HCT116 (cell line): ENCODE measurements around the gene ATAD3A. TPM values are rescaled to one million over a fixed set of nuclear protein-coding genes. Genes with fewer than 3 reads are reported as not detected.
A peak's percentile ranks its signal among the peaks of the same experiment; 100 is the strongest.

ENCODE experiments used
- ATAC-seq: fragments of 200-7000 bp; cut with Tn5 transposase; 2 replicates; pipeline ENCODE4 v1.9.1; 2020; ENCODE audit warnings: mild to moderate bottlenecking, moderate library complexity
- BruUV-seq: library from RNA; stranded (reverse); fragments of 400-500 nt; replicated peaks from 2 replicates; lab custom pipeline; 2021; lab: Mats Ljungman, UMichigan
- CTCF ChIA-PET: fragments of 300-600 bp; sonication (Branson Sonifier 250); formaldehyde crosslinking; loops from one replicate; lab custom pipeline; 2021; ENCODE audit warnings: antibody characterized with exemption; lab: Charles Lee
- POLR2A ChIA-PET: fragments of 300-600, 350-600 bp; sonication (Branson Sonifier 250); formaldehyde crosslinking; loops from one replicate; lab custom pipeline; 2021; ENCODE audit warnings: antibody characterized with exemption; lab: Charles Lee
- RAD21 ChIA-PET, 2 experiments: fragments of 300-600 bp; sonication (Branson Sonifier 250); formaldehyde crosslinking; loops; one replicate each; lab custom pipeline; 2023; ENCODE audit warnings: low total read pairs in 2 of 2; ENCODE audit not compliant: uncharacterized antibody in 2 of 2, unreplicated experiment in 2 of 2, low non-redundant PET in 1 of 2; lab: Charles Lee
- DNase-seq: peaks from one replicate; pipeline ENCODE4 v3.0.0-alpha.2; 2010; ENCODE audit warnings: low read depth, low spot score
- H2AFZ ChIP-seq: fragments of 200-600 bp; shearing (Covaris generic), sonication (generic); 2 replicates; pipeline ENCODE4 v1.6.1; 2017; ENCODE audit warnings: low read depth, mixed run types, mixed read lengths, antibody characterized with exemption, low read length; ENCODE audit not compliant: poor library complexity, severe bottlenecking
- H3K27ac ChIP-seq: 2 replicates; pipeline ENCODE4 v1.5.1; 2012; ENCODE audit warnings: low read depth, low read length
- H3K27me3 ChIP-seq: fragments of 200-600 bp; sonication (generic); 2 replicates; pipeline ENCODE4 v1.6.1; 2016; ENCODE audit warnings: mixed run types, low read length, mixed read lengths; ENCODE audit not compliant: insufficient read depth
- H3K36me3 ChIP-seq, 2 experiments: fragments of 200-500 bp in 1 of 2; fragments of 200-600 bp in 1 of 2; sonication (Bioruptor generic) in 1 of 2; sonication (generic) in 1 of 2; 2 replicates each; pipeline versions ENCODE4 v1.5.1 to v1.6.1; 2014 to 2016; ENCODE audit warnings: low read length in 2 of 2, inconsistent platforms in 1 of 2, mixed read lengths in 1 of 2, mixed run types in 1 of 2; ENCODE audit not compliant: insufficient read depth in 2 of 2, control insufficient read depth in 1 of 2
- H3K4me1 ChIP-seq, 2 experiments: fragments of 200-600 bp in 1 of 2; sonication (generic) in 1 of 2; 2 replicates each; pipeline versions ENCODE4 v1.5.1 to v1.6.1; 2012 to 2017; ENCODE audit warnings: low read length in 2 of 2, inconsistent platforms in 1 of 2, mild to moderate bottlenecking in 1 of 2, mixed read lengths in 1 of 2, mixed run types in 1 of 2, moderate library complexity in 1 of 2; ENCODE audit not compliant: insufficient read depth in 2 of 2, control insufficient read depth in 1 of 2
- H3K4me2 ChIP-seq: fragments of 200-600 bp; sonication (generic); 2 replicates; pipeline ENCODE4 v1.6.1; 2017; ENCODE audit warnings: mixed run types, low read length, mixed read lengths
- H3K4me3 ChIP-seq, 2 experiments: fragments of 200-600 bp in 1 of 2; sonication (generic) in 1 of 2; replicated peaks in 1 of 2; 2 replicates each; pipeline ENCODE4 v1.5.1; 2011 to 2016; ENCODE audit warnings: low read length in 2 of 2, control low read depth in 1 of 2, low read depth in 1 of 2, mild to moderate bottlenecking in 1 of 2, mixed read lengths in 1 of 2, mixed run types in 1 of 2
- H3K79me2 ChIP-seq: fragments of 200-600 bp; sonication (generic); 2 replicates; pipeline ENCODE4 v1.6.1; 2017; ENCODE audit warnings: mild to moderate bottlenecking, mixed run types, low read length, moderate library complexity, mixed read lengths; ENCODE audit not compliant: insufficient read depth
- H3K9ac ChIP-seq: fragments of 200-600 bp; sonication (generic); 2 replicates; pipeline ENCODE4 v1.6.1; 2016; ENCODE audit warnings: low read length, mixed read lengths
- H3K9me2 ChIP-seq: fragments of 200-600 bp; sonication (generic), shearing (Covaris generic); 2 replicates; pipeline ENCODE4 v1.6.1; 2017; ENCODE audit warnings: mixed run types, mild to moderate bottlenecking, moderate library complexity; ENCODE audit not compliant: insufficient read depth
- H3K9me3 ChIP-seq, 2 experiments: fragments of 200-500 bp in 1 of 2; fragments of 200-600 bp in 1 of 2; sonication (Bioruptor generic) in 1 of 2; sonication (generic) in 1 of 2; 2 replicates each; pipeline ENCODE4 v1.6.1; 2014 to 2017; ENCODE audit warnings: low read length in 2 of 2, mixed read lengths in 2 of 2, inconsistent platforms in 1 of 2, low read depth in 1 of 2, mild to moderate bottlenecking in 1 of 2, mixed run types in 1 of 2, moderate library complexity in 1 of 2; ENCODE audit not compliant: control insufficient read depth in 1 of 2, insufficient read depth in 1 of 2
- H4K20me1 ChIP-seq: fragments of 200-600 bp; sonication (generic), shearing (Covaris generic); 2 replicates; pipeline ENCODE4 v1.6.1; 2017; ENCODE audit warnings: mixed run types, mild to moderate bottlenecking, moderate library complexity; ENCODE audit not compliant: insufficient read depth
- ATF3 ChIP-seq: IDR thresholded peaks from 2 replicates; pipeline ENCODE4 v1.6.1; 2012
- EZH2 ChIP-seq: fragments of 200-600 bp; sonication (generic); IDR thresholded peaks from 2 replicates; pipeline ENCODE4 v1.6.1; 2017; ENCODE audit warnings: antibody characterized with exemption, mixed run types
- FOSL1 ChIP-seq: IDR thresholded peaks from 2 replicates; pipeline ENCODE4 v1.6.1; 2012; ENCODE audit warnings: low read depth
- JUND ChIP-seq: IDR thresholded peaks from 2 replicates; pipeline ENCODE4 v1.6.1; 2012
- ZBTB33 ChIP-seq: IDR thresholded peaks from 2 replicates; pipeline ENCODE4 v1.6.1; 2011; ENCODE audit warnings: mild to moderate bottlenecking, low read length, moderate library complexity; ENCODE audit not compliant: insufficient replicate concordance; ENCODE audit errors: extremely low read depth
- intact Hi-C: fragments of 100-400 bp; cut with micrococcal nuclease; formaldehyde crosslinking; loops from 2 replicates; pipeline ENCODE4 v1.10.0; 2022
- total RNA-seq: library from RNA; stranded (reverse); gene quantifications from one replicate; pipeline ENCODE4 v1.2.1, GENCODE V29; 2021; ENCODE audit not compliant: unreplicated experiment
- TF ChIP-seq, protein P1 (sequence below), 3 experiments: fragments of 200-600 bp in 1 of 3; sonication (generic) in 1 of 3; IDR thresholded peaks in 2 of 3; conservative IDR thresholded peaks in 1 of 3; 2 replicates each; pipeline ENCODE4 v1.5.1; 2012 to 2017; ENCODE audit warnings: low read depth in 2 of 3, low read length in 2 of 3, antibody characterized with exemption in 1 of 3, borderline replicate concordance in 1 of 3, control low read depth in 1 of 3, mild to moderate bottlenecking in 1 of 3, mixed read lengths in 1 of 3, mixed run types in 1 of 3, moderate library complexity in 1 of 3; ENCODE audit not compliant: insufficient read depth in 1 of 3

ATAD3A gene
- total RNA-seq, 1 experiment from 2014 or later: 92.3 TPM

- TF ChIP-seq ATF3 (no peak), ZBTB33 (no peak), EZH2 (no peak), FOSL1 (0 out of 2 replicates have a peak, but pooled peaks have one; percentile 9), JUND (no peak)
- TF ChIP-seq, protein P1, sequence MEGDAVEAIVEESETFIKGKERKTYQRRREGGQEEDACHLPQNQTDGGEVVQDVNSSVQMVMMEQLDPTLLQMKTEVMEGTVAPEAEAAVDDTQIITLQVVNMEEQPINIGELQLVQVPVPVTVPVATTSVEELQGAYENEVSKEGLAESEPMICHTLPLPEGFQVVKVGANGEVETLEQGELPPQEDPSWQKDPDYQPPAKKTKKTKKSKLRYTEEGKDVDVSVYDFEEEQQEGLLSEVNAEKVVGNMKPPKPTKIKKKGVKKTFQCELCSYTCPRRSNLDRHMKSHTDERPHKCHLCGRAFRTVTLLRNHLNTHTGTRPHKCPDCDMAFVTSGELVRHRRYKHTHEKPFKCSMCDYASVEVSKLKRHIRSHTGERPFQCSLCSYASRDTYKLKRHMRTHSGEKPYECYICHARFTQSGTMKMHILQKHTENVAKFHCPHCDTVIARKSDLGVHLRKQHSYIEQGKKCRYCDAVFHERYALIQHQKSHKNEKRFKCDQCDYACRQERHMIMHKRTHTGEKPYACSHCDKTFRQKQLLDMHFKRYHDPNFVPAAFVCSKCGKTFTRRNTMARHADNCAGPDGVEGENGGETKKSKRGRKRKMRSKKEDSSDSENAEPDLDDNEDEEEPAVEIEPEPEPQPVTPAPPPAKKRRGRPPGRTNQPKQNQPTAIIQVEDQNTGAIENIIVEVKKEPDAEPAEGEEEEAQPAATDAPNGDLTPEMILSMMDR (IDR thresholded peaks at IDR 0.05 in 2 of 3, conservative IDR thresholded peaks at IDR 0.05 in 1 of 3; ENCODE audit: borderline replicate concordance in 1 of 3, insufficient read depth in 1 of 3, low read depth in 2 of 3, low read length in 2 of 3): no peak
- peak; percentile 68 for ATAC-seq
These were observed 43.3 kb downstream of the ATAD3A start for GRCh38 chr1:1554926-1555915.

More at GRCh38 chr1:1554926-1555915, 43.3 kb downstream of the ATAD3A start:
- no peak overlapping the region for H3K9ac ChIP-seq
- no peak for DNase-seq
- no peak overlapping the region for H3K27ac ChIP-seq
- ChIA-PET RAD21 (no interaction called here), CTCF (no interaction called here), POLR2A (no interaction called here)
- no TSS peak for BruUV-seq
- H3K4me1 ChIP-seq: peaks cover 0 to 16% of the 10 kb centered on the region in 2 experiments; a peak in 2 of 4 replicates
- no peak overlapping the region for H3K4me3 ChIP-seq
- intact Hi-C loops: no loop called here
- peaks cover 0 to 3% of the 10 kb centered on the region in 2 experiments; a peak in 2 of 4 replicates for H3K36me3 ChIP-seq
- no peaks in the 10 kb centered on the region for H3K9me2 ChIP-seq
- no peaks in the 10 kb centered on the region for H3K27me3 ChIP-seq
- H4K20me1 ChIP-seq: no peaks in the 10 kb centered on the region
- peak overlapping the region; percentile 17; the same call in 1 of the 2 replicates for H3K4me2 ChIP-seq
- H3K9me3 ChIP-seq: no peaks in the 10 kb centered on the region
- no peak overlapping the region for H2AFZ ChIP-seq
- H3K79me2 ChIP-seq: peaks cover 45% of the 10 kb centered on the region; the same call in 1 of the 2 replicates
